ENCODE measurements around the gene NUP98. TPM values are rescaled to one million over a fixed set of nuclear protein-coding genes. Genes with fewer than 3 reads are reported as not detected.
"Not testable (repeated sequence)": the region's sequence is repeated elsewhere in the genome, so short reads cannot be mapped to it uniquely, and the experiment has no call there.

Gene NUP98
- total RNA-seq, 2 donors from 2014 or later = 51.6 to 53.8 TPM

DNA sequence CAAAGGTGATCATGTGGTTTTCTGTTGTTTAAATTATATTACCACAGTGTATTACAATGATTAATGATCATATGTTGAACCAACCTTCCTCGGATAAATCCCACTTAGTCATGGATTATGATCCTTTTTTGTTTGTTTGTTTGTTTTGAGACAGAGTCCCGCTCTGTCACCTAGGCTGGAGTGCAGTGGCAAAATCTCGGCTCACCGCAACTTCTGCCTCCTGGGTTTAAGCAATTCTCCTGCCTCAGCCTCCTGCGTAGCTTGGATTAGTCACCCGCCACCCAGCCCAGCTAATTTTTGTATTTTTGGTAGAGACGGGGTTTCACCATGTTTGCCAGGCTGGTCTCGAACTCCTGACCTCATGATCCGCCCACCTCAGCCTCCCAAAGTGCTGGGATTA is 30.5 kb downstream of the NUP98 start:
- intact Hi-C loops (cut with DNase I); DNase-seq (ENCODE audit: low spot score): not testable (repeated sequence)

GRCh38 chr11:3764266-3764665 is 33.1 kb downstream of the NUP98 start:
- DNase-seq (ENCODE audit: low spot score) = no peak
- intact Hi-C loops (cut with DNase I) = no loop called here

- no peak for DNase-seq (ENCODE audit: low spot score)
- intact Hi-C loops (cut with DNase I) = no loop called here
Observed at GRCh38 chr11:3755151-3755550, 42.2 kb downstream of the NUP98 start.

- intact Hi-C loops (cut with DNase I) = no loop called here
- DNase-seq (ENCODE audit: low spot score) = no peak
Observed at GRCh38 chr11:3753110-3753509, 44.2 kb downstream of the NUP98 start.

DNA sequence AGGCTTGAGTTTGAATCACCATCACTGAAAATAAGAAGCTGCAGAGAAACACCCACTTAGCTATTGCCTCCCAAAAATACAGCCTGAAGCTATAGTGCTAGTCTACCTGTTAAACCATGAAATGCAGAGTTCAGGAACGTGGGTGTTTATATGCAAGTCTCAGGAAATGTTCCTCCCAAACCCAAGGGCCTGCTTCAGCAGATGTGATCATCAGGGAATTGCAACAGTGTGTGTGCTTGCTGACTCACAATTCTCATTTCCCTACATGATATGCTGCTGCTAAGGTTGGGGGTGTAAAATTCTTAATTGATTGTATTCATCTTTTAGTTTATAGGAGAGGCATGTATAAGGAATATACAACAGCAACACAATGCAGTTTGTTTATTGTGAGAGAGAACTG is 49.6 kb downstream of the NUP98 start:
- intact Hi-C loops (cut with DNase I) = no loop called here
- no peak for DNase-seq (ENCODE audit: low spot score)

DNA sequence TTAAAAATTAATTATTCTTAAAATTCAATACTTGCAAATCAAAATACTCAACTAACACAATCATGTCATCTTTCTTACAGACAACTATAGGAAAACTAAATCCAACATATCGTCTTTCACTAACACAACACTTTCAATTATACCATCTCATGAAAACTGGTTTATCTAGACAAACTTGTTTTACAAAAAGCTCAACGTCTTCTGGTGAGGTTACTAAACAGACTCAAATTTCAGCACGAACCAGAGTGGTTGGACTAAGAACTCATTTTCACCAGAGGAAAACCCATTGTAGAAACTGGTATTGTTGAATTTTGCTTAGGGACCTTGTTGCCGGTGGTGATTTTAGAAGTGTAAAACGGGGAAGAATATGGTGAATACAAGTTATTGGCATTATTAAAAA is 52.2 kb downstream of the NUP98 start:
- intact Hi-C loops (cut with DNase I) = no loop called here
- DNase-seq (ENCODE audit: low spot score) = no peak

GRCh38 chr11:3738723-3739122 is 58.6 kb downstream of the NUP98 start:
- no peak for DNase-seq (ENCODE audit: low spot score)
- intact Hi-C loops (cut with DNase I) = no loop called here

DNA sequence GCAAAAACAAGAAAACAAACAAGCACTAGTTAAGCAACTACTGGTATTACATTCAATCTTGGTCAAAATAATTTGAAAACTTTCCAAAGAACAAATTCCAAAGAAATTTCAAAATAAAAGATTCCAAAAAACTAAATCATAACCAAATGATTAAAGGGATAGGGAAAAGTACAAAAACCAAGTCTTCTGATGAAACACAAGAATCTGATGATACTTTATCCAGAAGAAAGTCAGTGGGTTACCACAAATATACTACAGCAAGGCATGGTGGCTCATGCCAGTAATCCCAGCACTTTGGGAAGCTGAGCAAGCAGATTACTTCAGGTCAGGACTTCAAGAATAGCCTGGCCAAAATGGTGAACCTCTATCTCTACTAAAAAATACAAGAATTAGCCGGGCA is 59.1 kb downstream of the NUP98 start:
- DNase-seq (ENCODE audit: low spot score) = no peak
- intact Hi-C loops (cut with DNase I) = no loop called here

GRCh38 chr11:3737386-3737933 is 59.9 kb downstream of the NUP98 start:
- no peak for DNase-seq (ENCODE audit: low spot score)
- intact Hi-C loops (cut with DNase I) = no loop called here

DNA sequence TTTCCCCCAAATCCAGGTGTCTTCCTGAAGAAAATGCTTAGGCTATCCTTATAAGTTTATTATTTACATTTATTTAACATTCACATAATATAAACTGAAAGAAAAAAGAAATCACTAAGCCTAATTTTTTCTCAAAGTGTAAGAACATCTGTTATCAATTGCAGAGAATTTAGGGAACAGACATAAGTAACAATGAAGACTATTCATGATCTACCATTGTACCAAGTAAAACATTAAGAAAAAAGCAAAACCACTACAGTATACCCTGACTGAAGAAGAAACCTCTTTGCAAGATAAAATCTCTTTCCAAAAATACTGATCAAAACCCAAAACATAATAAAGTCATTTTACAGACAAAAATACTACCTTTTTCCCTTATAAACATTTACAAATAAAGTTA is 60.5 kb downstream of the NUP98 start:
- intact Hi-C loops (cut with DNase I) = no loop called here
- DNase-seq (ENCODE audit: low spot score) = no peak

DNA sequence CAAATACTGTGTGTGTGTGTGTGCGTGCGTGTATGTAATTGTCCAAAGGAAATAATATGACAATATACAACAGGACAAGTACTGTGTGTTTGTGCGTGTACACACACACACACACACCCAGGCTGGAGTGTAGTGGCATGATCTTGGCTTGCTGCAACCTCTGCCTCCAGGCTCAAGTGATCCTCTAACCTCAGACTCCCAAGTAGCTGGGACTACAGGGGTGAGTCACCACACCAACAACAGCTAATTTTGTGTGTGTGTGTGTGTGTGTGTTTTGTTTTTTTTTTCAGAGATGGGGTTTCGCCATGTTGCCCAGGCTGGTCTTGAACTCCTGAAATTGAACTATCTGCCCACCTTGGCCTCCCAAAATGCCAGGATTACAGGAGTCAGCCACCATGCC is 61.5 kb downstream of the NUP98 start:
- DNase-seq (ENCODE audit: low spot score) = no peak

GRCh38 chr11:3732671-3733436 is 64.5 kb downstream of the NUP98 start:
- intact Hi-C loops (cut with DNase I) = no loop called here
- no peak for DNase-seq (ENCODE audit: low spot score)

More for the DNA sequence above, 61.5 kb downstream of the NUP98 start:
- intact Hi-C loops (cut with DNase I) = no loop called here

GRCh38 chr11:3723014-3723708 is 74.2 kb downstream of the NUP98 start:
- DNase-seq (ENCODE audit: low spot score) = no peak

DNA sequence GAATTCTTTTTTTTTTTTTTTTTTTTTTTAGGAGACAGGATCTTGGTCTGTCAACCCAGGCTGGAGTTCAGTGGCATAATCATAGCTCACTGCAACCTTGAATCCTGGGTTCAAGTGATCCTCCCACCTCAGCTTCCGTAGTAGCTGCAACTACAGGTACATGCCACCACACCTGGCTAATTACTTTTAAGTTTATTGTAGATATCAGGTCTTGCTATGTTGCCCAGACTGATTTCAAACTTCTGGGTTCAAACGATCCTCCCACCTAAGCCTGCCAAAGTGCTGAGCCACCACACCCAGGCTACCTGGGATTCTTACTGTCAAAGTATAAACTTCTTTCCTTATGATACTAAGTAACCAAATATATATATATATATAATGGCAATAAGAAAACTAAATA is 75.3 kb downstream of the NUP98 start:
- intact Hi-C loops (cut with DNase I) = no loop called here
- no peak for DNase-seq (ENCODE audit: low spot score)

More at GRCh38 chr11:3723014-3723708, 74.2 kb downstream of the NUP98 start:
- intact Hi-C loops (cut with DNase I) = no loop called here

DNA sequence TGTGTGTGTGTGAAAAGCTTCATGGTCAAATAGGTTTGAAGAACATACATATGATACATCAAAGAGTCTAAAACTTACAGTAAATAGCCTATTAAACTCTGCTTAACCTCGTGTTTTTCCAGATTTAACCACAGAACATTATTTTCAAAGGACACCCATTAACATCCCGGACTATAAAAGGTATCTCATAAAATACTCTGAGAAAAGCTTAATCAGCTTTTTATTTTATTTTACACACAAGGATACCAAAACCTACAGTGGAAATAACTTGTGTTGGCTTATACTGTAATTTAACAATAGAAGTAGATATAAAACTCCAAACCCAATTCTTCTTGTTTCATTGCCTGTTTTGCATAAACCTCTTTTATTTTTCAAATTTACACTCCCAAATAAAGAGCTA is 76.4 kb downstream of the NUP98 start:
- intact Hi-C loops (cut with DNase I) = no loop called here
- no peak for DNase-seq (ENCODE audit: low spot score)

GRCh38 chr11:3712274-3712673 is 85.1 kb downstream of the NUP98 start:
- intact Hi-C loops (cut with DNase I) = no loop called here
- no peak for DNase-seq (ENCODE audit: low spot score)

GRCh38 chr11:3710485-3711259 is 86.7 kb downstream of the NUP98 start:
- intact Hi-C loops (cut with DNase I) = no loop called here
- no peak for DNase-seq (ENCODE audit: low spot score)

DNA sequence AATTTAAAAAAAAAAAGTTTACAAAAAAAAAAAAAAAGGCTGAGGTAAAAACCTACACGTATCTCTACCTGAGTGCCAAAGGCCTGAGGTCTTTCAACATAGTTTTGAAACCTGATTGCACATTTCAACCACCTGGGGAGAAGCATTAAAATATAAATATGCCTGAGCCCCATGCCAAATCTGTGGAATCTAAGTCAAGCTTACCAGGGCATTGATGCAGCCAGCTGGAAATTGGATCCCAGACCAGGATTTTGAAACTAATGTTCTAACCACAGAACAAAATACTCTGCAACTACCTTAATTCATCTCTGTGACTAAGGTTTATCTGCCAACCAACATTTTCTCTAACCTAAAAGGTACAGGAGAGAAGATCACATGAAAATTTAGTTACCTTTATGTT is 87.4 kb downstream of the NUP98 start:
- no peak for DNase-seq (ENCODE audit: low spot score)
- intact Hi-C loops (cut with DNase I) = no loop called here

DNA sequence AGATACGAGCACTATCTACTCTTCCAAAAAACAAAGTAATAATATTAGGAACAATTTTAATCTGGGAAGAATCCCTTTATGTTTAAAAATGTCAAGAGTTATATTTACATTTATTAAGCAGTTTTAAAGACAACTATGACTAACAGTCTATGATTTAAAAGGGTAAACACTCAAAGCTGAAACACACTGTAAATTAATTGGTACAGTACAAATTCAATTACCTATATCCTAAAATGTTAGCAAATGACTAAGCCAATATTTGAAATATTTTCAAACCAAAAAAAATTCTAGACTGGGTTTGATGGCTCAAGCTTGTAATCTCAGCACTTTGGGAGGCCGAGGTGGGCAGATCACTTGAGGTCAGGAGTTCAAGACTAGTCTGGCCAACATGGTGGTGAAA is 90.2 kb downstream of the NUP98 start:
- intact Hi-C loops (cut with DNase I) = no loop called here
- DNase-seq (ENCODE audit: low spot score) = no peak

GRCh38 chr11:3703383-3703782 is 94.0 kb downstream of the NUP98 start:
- DNase-seq (ENCODE audit: low spot score) = no peak

More at GRCh38 chr11:3703383-3703782, 94.0 kb downstream of the NUP98 start:
- intact Hi-C loops (cut with DNase I) = no loop called here
